Pancreas (tissue), 10 donors: Measurements from ENCODE around the gene UGT3A2. TPM values are rescaled to one million over a fixed set of nuclear protein-coding genes. Genes with fewer than 3 reads are reported as not detected.

Source experiments
- ATAC-seq, 4 donors: fragments of 200-7000 bp; cut with Tn5 transposase; one replicate each; pipeline versions ENCODE4 v1.8.0 to v1.9.1; 2020; ENCODE audit warnings: mild to moderate bottlenecking in 4 of 4, moderate library complexity in 4 of 4
- DNase-seq, 6 donors: peaks; one replicate each; pipeline ENCODE4 v3.0.0-alpha.2; 2020
- FAIRE-seq: peaks from 2 replicates; lab custom pipeline; 2012; peaks lifted over from hg19 to GRCh38; lab: Jason Lieb, UNC
- H3K27ac ChIP-seq, 4 donors: fragments of 200-600 bp; sonication (generic); 1 replicate in 3 of 4; 2 replicates in 1 of 4; pipeline versions ENCODE4 v1.5.0 to v1.8.0; 2020
- H3K27me3 ChIP-seq, 4 donors: fragments of 200-600 bp; one replicate each; pipeline ENCODE4 v1.8.0; 2021
- H3K36me3 ChIP-seq, 3 donors: fragments of 200-600 bp; sonication (generic) in 1 of 3; one replicate each; pipeline versions ENCODE4 v1.5.0 to v1.8.0; 2020 to 2021
- H3K4me1 ChIP-seq, 3 donors: fragments of 200-600 bp; one replicate each; pipeline ENCODE4 v1.8.0; 2021
- H3K4me3 ChIP-seq, 4 donors: fragments of 200-600 bp; sonication (generic) in 2 of 4; one replicate each; pipeline versions ENCODE4 v1.5.0 to v1.8.0; 2020 to 2021
- H3K9me3 ChIP-seq, 4 donors: fragments of 200-600 bp; one replicate each; pipeline ENCODE4 v1.8.0; 2021
- CTCF ChIP-seq, 4 donors: fragments of 200-600 bp; sonication (generic) in 3 of 4; IDR thresholded peaks; one replicate each; pipeline versions ENCODE4 v1.5.0 to v1.8.0; 2021; ENCODE audit warnings: antibody characterized with exemption in 4 of 4
- WGBS, 2 donors: extraction: QIAGEN DNeasy Blood & Tissue Kit; methylation state at CpG; one replicate each; pipeline ENCODE4 v1.1.7; 2013; 5-methylcytosine and 5-hydroxymethylcytosine counted together
- intact Hi-C, 3 donors: fragments of 100-400 bp; cut with DNase I; formaldehyde crosslinking; loops; one replicate each; pipeline versions ENCODE4 v1.11.1 to v1.14.2; 2022
- polyA plus RNA-seq, 2 donors: library from polyadenylated mRNA; stranded (reverse); fragments of 200-250 nt; gene quantifications; one replicate each; pipeline ENCODE4 v1.2.3, GENCODE V29; 2013
- total RNA-seq, 6 donors: library from RNA; stranded (reverse); fragmentation: NEBNext Ultra II Directional in 4 of 6; extraction: Animal tissue kit (Norgen Biotek cat#: 25700) in 4 of 6; gene quantifications; one replicate each; pipeline versions ENCODE4 v1.2.1 to v1.2.4, GENCODE V29; 2021 to 2023
- donor health status: healthy with polysubstance abuse.
- donor health status: DM: no; HTN: no; CAD: no; lungs with moderate emphysema.
- donor health status: DM: no; HTN: no; CAD: no.
- donor health status: control.
- donor health status: control.
- donor health status: Bipolar disorder and iron deficiency.
- donor health status: DM: yes; HTN: yes; CAD: no.
- donor health status: DM: no; HTN: no; CAD: no.
- donor health status: DM: no; HTN: no; CAD: no.
- donor health status: DM: yes; HTN: yes; CAD: no.

Gene UGT3A2
- total and polyA plus RNA-seq, 8 donors: 0.06 to 0.07 TPM; not detected in 6

- H3K9me3 ChIP-seq: no peaks in the 10 kb centered on the region
- no peak for DNase-seq
- no peak for ATAC-seq
- no peak for FAIRE-seq
- no peaks in the 10 kb centered on the region for H3K27me3 ChIP-seq
- H3K4me1 ChIP-seq: no peaks in the 10 kb centered on the region
- H3K36me3 ChIP-seq: no peaks in the 10 kb centered on the region
- intact Hi-C loops: no loop called here
- no peak overlapping the region for H3K27ac ChIP-seq
- WGBS, 2 donors: 78 to 88% methylated on average over 1 of the region's 1 CpG
- TF ChIP-seq CTCF (IDR thresholded peaks at IDR 0.05): no peak
- H3K4me3 ChIP-seq: no peak overlapping the region
These were observed 33.2 kb downstream of the UGT3A2 start for GRCh38 chr5:36033486-36033885.

GRCh38 chr5:36033047-36033446 lies 33.6 kb downstream of the UGT3A2 start:
- DNase-seq: no peak
- no peaks in the 10 kb centered on the region for H3K9me3 ChIP-seq

GRCh38 chr5:36031223-36031622 lies 35.5 kb downstream of the UGT3A2 start:
- Histone ChIP-seq H3K36me3 (no peaks in the 10 kb centered on the region), H3K4me3 (no peak overlapping the region), H3K9me3 (no peaks in the 10 kb centered on the region), H3K4me1 (no peaks in the 10 kb centered on the region), H3K27me3 (no peaks in the 10 kb centered on the region), H3K27ac (no peak overlapping the region)
- no peak for TF ChIP-seq CTCF (IDR thresholded peaks at IDR 0.05)
- intact Hi-C loops: no loop called here
- no peak for DNase-seq
- no peak for FAIRE-seq
- ATAC-seq: no peak
- WGBS, 2 donors: 76 to 99% methylated on average over 6 of the region's 6 CpGs

More at GRCh38 chr5:36033047-36033446, 33.6 kb downstream of the UGT3A2 start:
- FAIRE-seq: no peak
- intact Hi-C loops: no loop called here
- Histone ChIP-seq H3K36me3 (no peaks in the 10 kb centered on the region), H3K4me1 (no peaks in the 10 kb centered on the region), H3K4me3 (no peak overlapping the region), H3K27ac (no peak overlapping the region), H3K27me3 (no peaks in the 10 kb centered on the region)
- no peak for ATAC-seq
- no peak for TF ChIP-seq CTCF (IDR thresholded peaks at IDR 0.05)

GRCh38 chr5:36029914-36030313 lies 36.8 kb downstream of the UGT3A2 start:
- Histone ChIP-seq H3K9me3 (no peaks in the 10 kb centered on the region), H3K4me3 (no peak overlapping the region), H3K4me1 (no peaks in the 10 kb centered on the region), H3K36me3 (no peaks in the 10 kb centered on the region), H3K27me3 (no peaks in the 10 kb centered on the region), H3K27ac (no peak overlapping the region)
- no peak for FAIRE-seq
- no peak for TF ChIP-seq CTCF (IDR thresholded peaks at IDR 0.05)
- DNase-seq: no peak
- 97 to 98% methylated on average over 1 of the region's 1 CpG for WGBS, 2 donors
- ATAC-seq: no peak
- intact Hi-C loops: no loop called here

- FAIRE-seq (no peak), DNase-seq (no peak), ATAC-seq (no peak)
- Histone ChIP-seq H3K27me3 (no peaks in the 10 kb centered on the region), H3K4me1 (no peaks in the 10 kb centered on the region), H3K36me3 (no peaks in the 10 kb centered on the region), H3K9me3 (no peaks in the 10 kb centered on the region), H3K27ac (no peak overlapping the region), H3K4me3 (no peak overlapping the region)
- no peak for TF ChIP-seq CTCF (IDR thresholded peaks at IDR 0.05)
- intact Hi-C loops: no loop called here
- 72 to 84% methylated on average over 5 of the region's 5 CpGs for WGBS, 2 donors
These were observed 37.7 kb downstream of the UGT3A2 start for GRCh38 chr5:36028816-36029465.
